HL-60 (cell line): ENCODE measurements around the gene LCE2A.

ENCODE experiments used
- DNase-seq, 2 experiments: peaks; one replicate each; pipeline ENCODE4 v3.0.0-alpha.2; 2010 to 2020; ENCODE audit warnings: low read depth in 1 of 2, low spot score in 1 of 2
- H3K27ac ChIP-seq: fragments of 250-450 bp; sonication (Bioruptor Pico); replicated peaks from 2 replicates; pipeline ENCODE4 v1.5.1; 2020; ENCODE audit warnings: mild to moderate bottlenecking, moderate library complexity
- H3K27me3 ChIP-seq: fragments of 250-450 bp; sonication (Bioruptor Pico); 2 replicates; pipeline ENCODE4 v1.5.1; 2021; ENCODE audit warnings: mild to moderate bottlenecking, moderate library complexity; ENCODE audit not compliant: insufficient read depth, poor library complexity, severe bottlenecking
- H3K4me3 ChIP-seq: replicated peaks from 2 replicates; pipeline ENCODE4 v1.5.1; 2011; ENCODE audit warnings: mild to moderate bottlenecking, control low read depth, low read length; ENCODE audit not compliant: insufficient read depth
- GABPA ChIP-seq: IDR thresholded peaks from 2 replicates; pipeline ENCODE4 v1.6.1; 2012; ENCODE audit warnings: low read depth
- POLR2AphosphoS5 ChIP-seq: IDR thresholded peaks from 2 replicates; pipeline ENCODE4 v1.6.1; 2012; ENCODE audit warnings: low read depth
- SPI1 ChIP-seq: IDR thresholded peaks from 2 replicates; pipeline ENCODE4 v1.6.1; 2012; ENCODE audit warnings: low read depth, mild to moderate bottlenecking, borderline replicate concordance
- long read RNA-seq: library from polyadenylated mRNA; unstranded; transcript quantifications from one replicate; pipeline ENCODE4 v2.0.0, GENCODE V29; 2020
- TF ChIP-seq, protein P1 (sequence below): IDR thresholded peaks from one replicate; pipeline ENCODE4 v1.5.1; 2011; ENCODE audit warnings: low read length, control low read depth, inconsistent platforms; ENCODE audit not compliant: insufficient read depth
- TF ChIP-seq, protein P2 (sequence below): IDR thresholded peaks from 2 replicates; pipeline ENCODE4 v1.6.1; 2012; ENCODE audit warnings: low read depth; ENCODE audit not compliant: insufficient replicate concordance

The LCE2A gene, protein sequence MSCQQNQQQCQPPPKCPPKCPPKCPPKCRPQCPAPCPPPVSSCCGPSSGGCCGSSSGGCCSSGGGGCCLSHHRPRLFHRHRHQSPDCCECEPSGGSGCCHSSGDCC
- long read RNA-seq = 0 reads

DNA sequence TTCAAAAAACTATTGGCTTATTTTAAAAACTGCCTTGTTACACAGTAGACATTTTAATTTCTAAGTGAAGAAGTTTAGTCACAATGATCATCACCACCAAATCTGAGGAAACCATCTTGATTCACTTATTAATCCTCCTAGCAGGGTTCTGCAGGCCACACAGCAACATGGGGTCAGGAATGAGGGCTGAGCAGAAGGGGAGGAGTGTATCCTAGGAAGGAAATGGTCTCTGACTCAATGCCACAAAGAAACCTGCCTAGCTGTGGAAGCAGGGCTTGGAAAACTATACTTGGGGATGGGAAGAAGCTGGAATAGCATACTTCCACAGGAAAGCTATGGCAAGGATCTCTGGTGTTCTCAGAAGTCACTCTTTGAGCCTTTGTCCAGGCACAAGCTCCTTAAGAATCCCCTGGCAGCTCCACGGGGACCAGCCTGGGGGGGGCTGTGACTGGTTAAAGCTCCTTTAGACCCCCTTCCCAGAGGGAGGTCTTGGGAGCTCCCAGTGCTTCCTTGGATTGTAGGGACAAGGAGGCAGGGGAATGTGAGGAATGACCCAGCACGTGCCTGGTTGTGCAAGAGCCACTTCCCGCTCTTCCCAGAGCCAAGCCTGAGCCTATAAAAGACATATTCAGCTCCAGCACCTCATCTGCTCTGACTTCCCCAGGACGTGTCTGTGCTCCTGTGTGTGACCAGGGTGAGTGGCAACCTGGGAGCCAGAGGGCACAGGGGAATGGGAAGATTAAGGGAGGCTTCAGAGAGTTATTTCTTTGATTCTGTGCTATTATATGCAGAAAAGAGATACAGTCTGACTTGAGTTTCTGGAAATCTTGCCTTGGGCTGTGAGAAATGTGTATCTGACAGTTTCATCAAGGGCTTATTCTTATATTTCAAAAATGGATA, at the start of gene LCE2A:
Gene LCE2A (plus strand): TSS at position 645 of the 900 bp plus-strand sequence. CDS start 557 bp downstream, outside the sequence.
- peaks cover 2% of the 10 kb centered on the region for H3K27me3 ChIP-seq
- no peak for DNase-seq
- H3K4me3 ChIP-seq = no peak within 1 kb of the TSS
- H3K27ac ChIP-seq = no peak within 1 kb of the TSS
- TF ChIP-seq SPI1 = no peak
- TF ChIP-seq POLR2AphosphoS5 = no peak
- TF ChIP-seq, protein P1, sequence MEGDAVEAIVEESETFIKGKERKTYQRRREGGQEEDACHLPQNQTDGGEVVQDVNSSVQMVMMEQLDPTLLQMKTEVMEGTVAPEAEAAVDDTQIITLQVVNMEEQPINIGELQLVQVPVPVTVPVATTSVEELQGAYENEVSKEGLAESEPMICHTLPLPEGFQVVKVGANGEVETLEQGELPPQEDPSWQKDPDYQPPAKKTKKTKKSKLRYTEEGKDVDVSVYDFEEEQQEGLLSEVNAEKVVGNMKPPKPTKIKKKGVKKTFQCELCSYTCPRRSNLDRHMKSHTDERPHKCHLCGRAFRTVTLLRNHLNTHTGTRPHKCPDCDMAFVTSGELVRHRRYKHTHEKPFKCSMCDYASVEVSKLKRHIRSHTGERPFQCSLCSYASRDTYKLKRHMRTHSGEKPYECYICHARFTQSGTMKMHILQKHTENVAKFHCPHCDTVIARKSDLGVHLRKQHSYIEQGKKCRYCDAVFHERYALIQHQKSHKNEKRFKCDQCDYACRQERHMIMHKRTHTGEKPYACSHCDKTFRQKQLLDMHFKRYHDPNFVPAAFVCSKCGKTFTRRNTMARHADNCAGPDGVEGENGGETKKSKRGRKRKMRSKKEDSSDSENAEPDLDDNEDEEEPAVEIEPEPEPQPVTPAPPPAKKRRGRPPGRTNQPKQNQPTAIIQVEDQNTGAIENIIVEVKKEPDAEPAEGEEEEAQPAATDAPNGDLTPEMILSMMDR = no peak

DNA sequence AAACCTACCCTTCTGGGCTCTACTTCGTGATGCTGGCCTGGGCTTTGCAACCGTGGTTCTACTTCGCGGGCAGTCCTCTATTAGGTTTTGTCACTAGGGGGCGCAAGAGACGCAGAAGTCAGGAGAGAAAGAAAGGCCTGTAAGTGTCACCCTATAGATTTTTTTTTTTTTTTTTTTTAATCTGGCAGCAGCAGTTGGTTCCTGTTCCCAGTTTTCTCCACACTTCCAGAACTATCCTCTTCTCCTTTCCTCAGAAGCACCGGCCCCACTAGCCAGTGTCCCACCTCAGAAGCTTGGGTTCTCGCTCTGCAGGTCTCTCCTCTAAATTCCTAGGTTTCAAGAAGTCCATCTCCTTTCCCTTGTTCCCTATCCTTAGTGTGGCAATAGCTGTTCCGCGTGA, 44.0 kb upstream of the LCE2A start:
- TF ChIP-seq, protein P1 = peak; percentile 52
- no peak for TF ChIP-seq SPI1
- TF ChIP-seq, protein P2, sequence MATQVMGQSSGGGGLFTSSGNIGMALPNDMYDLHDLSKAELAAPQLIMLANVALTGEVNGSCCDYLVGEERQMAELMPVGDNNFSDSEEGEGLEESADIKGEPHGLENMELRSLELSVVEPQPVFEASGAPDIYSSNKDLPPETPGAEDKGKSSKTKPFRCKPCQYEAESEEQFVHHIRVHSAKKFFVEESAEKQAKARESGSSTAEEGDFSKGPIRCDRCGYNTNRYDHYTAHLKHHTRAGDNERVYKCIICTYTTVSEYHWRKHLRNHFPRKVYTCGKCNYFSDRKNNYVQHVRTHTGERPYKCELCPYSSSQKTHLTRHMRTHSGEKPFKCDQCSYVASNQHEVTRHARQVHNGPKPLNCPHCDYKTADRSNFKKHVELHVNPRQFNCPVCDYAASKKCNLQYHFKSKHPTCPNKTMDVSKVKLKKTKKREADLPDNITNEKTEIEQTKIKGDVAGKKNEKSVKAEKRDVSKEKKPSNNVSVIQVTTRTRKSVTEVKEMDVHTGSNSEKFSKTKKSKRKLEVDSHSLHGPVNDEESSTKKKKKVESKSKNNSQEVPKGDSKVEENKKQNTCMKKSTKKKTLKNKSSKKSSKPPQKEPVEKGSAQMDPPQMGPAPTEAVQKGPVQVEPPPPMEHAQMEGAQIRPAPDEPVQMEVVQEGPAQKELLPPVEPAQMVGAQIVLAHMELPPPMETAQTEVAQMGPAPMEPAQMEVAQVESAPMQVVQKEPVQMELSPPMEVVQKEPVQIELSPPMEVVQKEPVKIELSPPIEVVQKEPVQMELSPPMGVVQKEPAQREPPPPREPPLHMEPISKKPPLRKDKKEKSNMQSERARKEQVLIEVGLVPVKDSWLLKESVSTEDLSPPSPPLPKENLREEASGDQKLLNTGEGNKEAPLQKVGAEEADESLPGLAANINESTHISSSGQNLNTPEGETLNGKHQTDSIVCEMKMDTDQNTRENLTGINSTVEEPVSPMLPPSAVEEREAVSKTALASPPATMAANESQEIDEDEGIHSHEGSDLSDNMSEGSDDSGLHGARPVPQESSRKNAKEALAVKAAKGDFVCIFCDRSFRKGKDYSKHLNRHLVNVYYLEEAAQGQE = no peak
- peak; percentile 38 to 72 for DNase-seq
- Histone ChIP-seq H3K4me3 (no peak overlapping the region), H3K27me3 (no peaks in the 10 kb centered on the region), H3K27ac (no peak overlapping the region)

DNA sequence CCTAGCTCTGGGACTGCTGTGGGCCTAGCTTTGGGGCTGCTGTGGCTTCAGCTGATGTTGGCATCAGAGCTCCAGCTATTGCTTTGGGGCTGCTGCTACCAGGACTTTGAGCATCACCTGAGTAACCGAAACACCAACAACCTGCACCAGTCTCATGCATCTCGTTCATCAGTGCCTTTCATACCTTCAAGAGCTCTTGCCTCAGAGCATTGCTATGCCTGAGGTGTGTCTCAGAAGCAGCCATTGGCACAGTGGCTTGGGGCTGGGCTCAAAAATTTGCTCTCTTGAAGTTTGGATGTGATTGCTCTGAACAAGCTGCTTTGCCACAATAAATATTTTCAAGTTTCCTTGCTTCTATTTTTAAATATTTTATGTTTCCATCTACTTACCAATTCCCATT, 41.7 kb upstream of the LCE2A start:
- TF ChIP-seq, protein P2 = no peak
- TF ChIP-seq POLR2AphosphoS5 = no peak
- no peak for TF ChIP-seq SPI1
- TF ChIP-seq GABPA = no peak
- TF ChIP-seq, protein P1 = no peak
- H3K27ac ChIP-seq = no peak overlapping the region
- DNase-seq = no peak
- no peak overlapping the region for H3K4me3 ChIP-seq
- H3K27me3 ChIP-seq = no peaks in the 10 kb centered on the region

DNA sequence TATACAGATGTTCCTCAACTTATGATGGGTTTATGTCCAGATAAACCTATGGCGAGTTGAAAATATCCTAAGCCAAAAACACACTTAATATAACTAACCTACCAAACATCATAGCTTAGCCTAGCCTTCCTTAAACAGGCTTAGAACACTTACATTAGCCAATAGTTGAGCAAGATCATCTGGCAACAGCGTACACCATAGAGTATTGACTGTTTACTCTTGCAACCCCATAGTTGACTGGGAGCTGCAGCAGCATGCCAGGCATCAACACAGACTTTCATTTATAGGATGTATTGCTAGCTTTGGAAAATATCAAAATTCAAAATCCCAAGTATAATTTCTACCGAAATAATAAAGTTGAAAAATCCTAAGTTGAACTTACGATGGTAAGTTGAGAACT, 40.5 kb upstream of the LCE2A start:
- Histone ChIP-seq H3K27ac (no peak overlapping the region), H3K27me3 (no peaks in the 10 kb centered on the region), H3K4me3 (no peak overlapping the region)
- TF ChIP-seq, protein P2 = no peak
- TF ChIP-seq SPI1 (no peak), POLR2AphosphoS5 (no peak), GABPA (no peak)
- TF ChIP-seq, protein P1 = no peak
- no peak for DNase-seq
